Adrenal gland (tissue), 5 donors: ENCODE data around the gene RFWD3.
"Not testable (repeated sequence)": the region's sequence is repeated elsewhere in the genome, so short reads cannot be mapped to it uniquely, and the experiment has no call there.

ENCODE experiments used
- POLR2A ChIP-seq, 2 donors: fragments of 450-650 bp; IDR thresholded peaks; one replicate each; pipeline ENCODE4 v1.6.1; 2017; ENCODE audit warnings: antibody characterized with exemption in 2 of 2, mild to moderate bottlenecking in 2 of 2, moderate library complexity in 1 of 2
- TF ChIP-seq, protein P1 (sequence below), 6 experiments: fragments of 450-650 bp in 4 of 6; fragments of 200-600 bp in 2 of 6; sonication (generic) in 1 of 6; IDR thresholded peaks; 1 replicate in 5 of 6; 2 replicates in 1 of 6; pipeline versions ENCODE4 v1.5.1 to v1.8.0; 2016 to 2021; ENCODE audit warnings: antibody characterized with exemption in 6 of 6, mild to moderate bottlenecking in 2 of 6, moderate library complexity in 1 of 6
- donor health status: DM: no; HTN: no; CAD: no.

- TF ChIP-seq, protein P1, sequence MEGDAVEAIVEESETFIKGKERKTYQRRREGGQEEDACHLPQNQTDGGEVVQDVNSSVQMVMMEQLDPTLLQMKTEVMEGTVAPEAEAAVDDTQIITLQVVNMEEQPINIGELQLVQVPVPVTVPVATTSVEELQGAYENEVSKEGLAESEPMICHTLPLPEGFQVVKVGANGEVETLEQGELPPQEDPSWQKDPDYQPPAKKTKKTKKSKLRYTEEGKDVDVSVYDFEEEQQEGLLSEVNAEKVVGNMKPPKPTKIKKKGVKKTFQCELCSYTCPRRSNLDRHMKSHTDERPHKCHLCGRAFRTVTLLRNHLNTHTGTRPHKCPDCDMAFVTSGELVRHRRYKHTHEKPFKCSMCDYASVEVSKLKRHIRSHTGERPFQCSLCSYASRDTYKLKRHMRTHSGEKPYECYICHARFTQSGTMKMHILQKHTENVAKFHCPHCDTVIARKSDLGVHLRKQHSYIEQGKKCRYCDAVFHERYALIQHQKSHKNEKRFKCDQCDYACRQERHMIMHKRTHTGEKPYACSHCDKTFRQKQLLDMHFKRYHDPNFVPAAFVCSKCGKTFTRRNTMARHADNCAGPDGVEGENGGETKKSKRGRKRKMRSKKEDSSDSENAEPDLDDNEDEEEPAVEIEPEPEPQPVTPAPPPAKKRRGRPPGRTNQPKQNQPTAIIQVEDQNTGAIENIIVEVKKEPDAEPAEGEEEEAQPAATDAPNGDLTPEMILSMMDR (IDR thresholded peaks at IDR 0.05) = not testable (repeated sequence)
- TF ChIP-seq POLR2A (IDR thresholded peaks at IDR 0.05) = not testable (repeated sequence)
Measured at GRCh38 chr16:74668877-74669276, 2.2 kb upstream of the RFWD3 start.
